ENCODE data around the gene TSPYL2.

- TF ChIP-seq, protein P1, sequence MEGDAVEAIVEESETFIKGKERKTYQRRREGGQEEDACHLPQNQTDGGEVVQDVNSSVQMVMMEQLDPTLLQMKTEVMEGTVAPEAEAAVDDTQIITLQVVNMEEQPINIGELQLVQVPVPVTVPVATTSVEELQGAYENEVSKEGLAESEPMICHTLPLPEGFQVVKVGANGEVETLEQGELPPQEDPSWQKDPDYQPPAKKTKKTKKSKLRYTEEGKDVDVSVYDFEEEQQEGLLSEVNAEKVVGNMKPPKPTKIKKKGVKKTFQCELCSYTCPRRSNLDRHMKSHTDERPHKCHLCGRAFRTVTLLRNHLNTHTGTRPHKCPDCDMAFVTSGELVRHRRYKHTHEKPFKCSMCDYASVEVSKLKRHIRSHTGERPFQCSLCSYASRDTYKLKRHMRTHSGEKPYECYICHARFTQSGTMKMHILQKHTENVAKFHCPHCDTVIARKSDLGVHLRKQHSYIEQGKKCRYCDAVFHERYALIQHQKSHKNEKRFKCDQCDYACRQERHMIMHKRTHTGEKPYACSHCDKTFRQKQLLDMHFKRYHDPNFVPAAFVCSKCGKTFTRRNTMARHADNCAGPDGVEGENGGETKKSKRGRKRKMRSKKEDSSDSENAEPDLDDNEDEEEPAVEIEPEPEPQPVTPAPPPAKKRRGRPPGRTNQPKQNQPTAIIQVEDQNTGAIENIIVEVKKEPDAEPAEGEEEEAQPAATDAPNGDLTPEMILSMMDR (IDR thresholded peaks at IDR 0.05; ENCODE audit: poor library complexity) = no peak
- no peak for TF ChIP-seq EZH2phosphoT487 (IDR thresholded peaks at IDR 0.05; ENCODE audit: low read depth, severe bottlenecking, unreplicated experiment)
Observed at GRCh38 chrX:53036149-53036548, 46.0 kb upstream of the TSPYL2 start.

Measured in hepatocyte (in vitro differentiated cells).